HepG2 (cell line): Measurements from ENCODE around the gene NRG2. TPM values are rescaled to one million over a fixed set of nuclear protein-coding genes. Genes with fewer than 3 reads are reported as not detected.

Source experiments
- ATAC-seq: fragments of 200-7000 bp; cut with Tn5 transposase; 3 replicates; pipeline ENCODE4 v1.9.1; 2020; ENCODE audit warnings: mild to moderate bottlenecking, moderate library complexity
- BruUV-seq: library from RNA; stranded (reverse); fragments of 400-500 nt; replicated peaks from 2 replicates; lab custom pipeline; 2021; lab: Mats Ljungman, UMichigan
- CTCF ChIA-PET: fragments of 300-600 bp; formaldehyde crosslinking; extraction: SDS; loops from one replicate; lab custom pipeline; 2021; ENCODE audit warnings: low total read pairs, inconsistent platforms, low intra/inter-chr PET ratio; lab: Yijun Ruan, JAX
- POLR2A ChIA-PET: fragments of 350-600 bp; sonication (Branson Sonifier 250); formaldehyde crosslinking; loops from one replicate; lab custom pipeline; 2020; ENCODE audit warnings: antibody characterized with exemption, inconsistent platforms; lab: Yijun Ruan, JAX
- DNase-seq: peaks from one replicate; pipeline ENCODE4 v3.0.0-alpha.2; 2015; ENCODE audit warnings: low spot score
- FAIRE-seq: peaks from 3 replicates; lab custom pipeline; 2011; peaks lifted over from hg19 to GRCh38; lab: Jason Lieb, UNC
- H2AFZ ChIP-seq: one replicate; pipeline ENCODE4 v1.6.1; 2011; ENCODE audit warnings: low read length, inconsistent platforms
- H3K27ac ChIP-seq: fragments of 300-600 bp; 3 replicates; pipeline ENCODE4 v1.8.0; 2011; ENCODE audit warnings: mixed run types, mild to moderate bottlenecking, mixed read lengths, low read length, inconsistent platforms; ENCODE audit not compliant: insufficient read depth; ENCODE audit errors: extremely low read length
- H3K27me3 ChIP-seq, 2 experiments: fragments of 200-600 bp in 1 of 2; 2 replicates in 1 of 2; 3 replicates in 1 of 2; pipeline versions ENCODE4 v1.6.0 to v1.8.0; 2011; ENCODE audit warnings: low read length in 2 of 2, mild to moderate bottlenecking in 2 of 2, moderate library complexity in 2 of 2, inconsistent platforms in 1 of 2; ENCODE audit not compliant: insufficient read depth in 2 of 2, control insufficient read depth in 1 of 2
- H3K36me3 ChIP-seq, 2 experiments: fragments of 200-600 bp in 1 of 2; replicated peaks in 1 of 2; 2 replicates in 1 of 2; 3 replicates in 1 of 2; pipeline versions ENCODE4 v1.5.1 to v1.8.0; 2011; ENCODE audit warnings: low read length in 2 of 2, inconsistent platforms in 1 of 2; ENCODE audit not compliant: insufficient read depth in 2 of 2, control insufficient read depth in 1 of 2
- H3K4me1 ChIP-seq: 2 replicates; pipeline ENCODE4 v1.5.1; 2012; ENCODE audit warnings: low read length, inconsistent platforms; ENCODE audit not compliant: insufficient read depth
- H3K4me2 ChIP-seq: 2 replicates; pipeline ENCODE4 v1.6.0; 2011; ENCODE audit warnings: low read depth, low read length, inconsistent platforms
- H3K4me3 ChIP-seq, 3 experiments: fragments of 200-600 bp in 1 of 3; sonication (generic), shearing (Covaris generic) in 1 of 3; replicated peaks in 1 of 3; 2 replicates each; pipeline ENCODE4 v1.5.1; 2011 to 2016; ENCODE audit warnings: low read length in 3 of 3, inconsistent platforms in 2 of 3, low read depth in 2 of 3, mild to moderate bottlenecking in 2 of 3, control low read depth in 1 of 3, mixed read lengths in 1 of 3; ENCODE audit not compliant: insufficient read depth in 1 of 3
- H3K79me2 ChIP-seq: one replicate; pipeline ENCODE4 v1.6.1; 2011; ENCODE audit warnings: low read length, inconsistent platforms; ENCODE audit not compliant: insufficient read depth
- H3K9ac ChIP-seq: 2 replicates; pipeline ENCODE4 v1.6.0; 2011; ENCODE audit warnings: mild to moderate bottlenecking, low read depth, low read length, inconsistent platforms; ENCODE audit not compliant: insufficient read depth
- H3K9me3 ChIP-seq: 2 replicates; pipeline ENCODE4 v1.5.1; 2012; ENCODE audit warnings: mild to moderate bottlenecking, low read length
- H4K20me1 ChIP-seq: 2 replicates; pipeline ENCODE4 v1.6.0; 2011; ENCODE audit warnings: inconsistent platforms, mild to moderate bottlenecking, low read length, moderate library complexity; ENCODE audit not compliant: insufficient read depth
- ATF7 ChIP-seq, 2 experiments: fragments of 450-650 bp in 1 of 2; sonication (generic) in 1 of 2; formaldehyde crosslinking in 1 of 2; IDR thresholded peaks; 2 replicates each; pipeline versions ENCODE4 v1.4.0 to v1.6.1; 2016 to 2020; ENCODE audit warnings: antibody characterized with exemption in 1 of 2, mild to moderate bottlenecking in 1 of 2, missing genetic modification reagents in 1 of 2
- BCL6 ChIP-seq: IDR thresholded peaks from 2 replicates; pipeline ENCODE4 v1.6.1; 2016; ENCODE audit warnings: missing genetic modification reagents, missing compliant biosample characterization
- CEBPZ ChIP-seq: IDR thresholded peaks from 2 replicates; pipeline ENCODE4 v1.6.1; 2012; ENCODE audit warnings: low read length, improper control_type of control experiment
- NR1H2 ChIP-seq: sonication (generic); formaldehyde crosslinking; IDR thresholded peaks from 2 replicates; pipeline ENCODE4 v1.8.1; 2022; ENCODE audit warnings: low read depth, missing genetic modification reagents, borderline replicate concordance
- RERE ChIP-seq: IDR thresholded peaks from 2 replicates; pipeline ENCODE4 v1.6.1; 2016; ENCODE audit warnings: low read depth, missing genetic modification reagents, missing compliant biosample characterization
- ZNF414 ChIP-seq: sonication (generic); formaldehyde crosslinking; IDR thresholded peaks from 2 replicates; pipeline ENCODE4 v1.5.0; 2020; ENCODE audit warnings: missing genetic modification reagents
- ZNF570 ChIP-seq: sonication (generic); formaldehyde crosslinking; IDR thresholded peaks from 2 replicates; pipeline ENCODE4 v1.4.0; 2020; ENCODE audit warnings: mild to moderate bottlenecking, missing genetic modification reagents, borderline replicate concordance
- ZNF577 ChIP-seq: sonication (generic); formaldehyde crosslinking; IDR thresholded peaks from 2 replicates; pipeline ENCODE4 v1.4.0; 2020; ENCODE audit warnings: mild to moderate bottlenecking, low read depth, missing genetic modification reagents, borderline replicate concordance
- in situ Hi-C: cut with HindIII; loops from 2 replicates; pipeline ENCODE4 v1.10.0; 2017; ENCODE audit warnings: low pct_unique_long_range_greater_than_20kb; ENCODE audit not compliant: extremely low pct_ligation_motif_present
- intact Hi-C: fragments of 100-400 bp; cut with micrococcal nuclease; formaldehyde crosslinking; loops from one replicate; pipeline ENCODE4 v1.10.0; 2022; ENCODE audit not compliant: unreplicated experiment
- polyA plus RNA-seq, 8 experiments: library from polyadenylated mRNA; depleted of rRNA in 3 of 8; stranded (reverse) in 7 of 8; unstranded in 1 of 8; fragments of >200 nt; fragmentation: Illumina TruSeq in 4 of 8; extraction: Trizol in 4 of 8; gene quantifications; 2 replicates each; pipeline versions ENCODE4 v1.2.1 to v1.2.3, GENCODE V29; 2011 to 2016; ENCODE audit warnings: low read depth in 4 of 8, missing spikeins in 1 of 8, mixed read lengths in 1 of 8; ENCODE audit not compliant: insufficient read depth in 1 of 8
- total RNA-seq, 5 experiments: library from RNA; depleted of rRNA; stranded (reverse); fragments of >200 nt; fragmentation: Illumina TruSeq; extraction: Trizol; gene quantifications; 2 replicates each; pipeline ENCODE4 v1.2.3, GENCODE V29; 2016; ENCODE audit warnings: low read depth in 1 of 5
- TF ChIP-seq, protein P1 (sequence below): sonication (generic); formaldehyde crosslinking; IDR thresholded peaks from 2 replicates; pipeline ENCODE4 v1.4.0; 2020; ENCODE audit warnings: mild to moderate bottlenecking, missing genetic modification reagents

Gene NRG2
- total and polyA plus RNA-seq, 2 of the 13 experiments (the other 11 are each of a cell fraction or from before 2014, with no cell fraction given): not detected

- in situ Hi-C loops (no loop called here), intact Hi-C loops (no loop called here)
- ChIA-PET CTCF (no interaction called here), POLR2A (no interaction called here)
- H3K27me3 ChIP-seq: peaks cover 2 to 52% of the 10 kb centered on the region in 2 experiments; a peak in 4 of 5 replicates
- H3K4me1 ChIP-seq: no peaks in the 10 kb centered on the region
- no peaks in the 10 kb centered on the region for H3K9me3 ChIP-seq
- no peak overlapping the region for H3K27ac ChIP-seq
- no peaks in the 10 kb centered on the region for H3K79me2 ChIP-seq
- BruUV-seq: no TSS peak
- H3K9ac ChIP-seq: no peak overlapping the region
- DNase-seq (no peak), FAIRE-seq (no peak), ATAC-seq (no peak)
- H3K4me3 ChIP-seq: no peak overlapping the region
- H4K20me1 ChIP-seq: no peaks in the 10 kb centered on the region
- H3K4me2 ChIP-seq: no peak overlapping the region
- no peaks in the 10 kb centered on the region for H3K36me3 ChIP-seq
- no peak for TF ChIP-seq ZNF414
- TF ChIP-seq, protein P1, sequence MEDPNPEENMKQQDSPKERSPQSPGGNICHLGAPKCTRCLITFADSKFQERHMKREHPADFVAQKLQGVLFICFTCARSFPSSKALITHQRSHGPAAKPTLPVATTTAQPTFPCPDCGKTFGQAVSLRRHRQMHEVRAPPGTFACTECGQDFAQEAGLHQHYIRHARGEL (CRISPR knock-in tag): no peak
- TF ChIP-seq RERE: no peak
- TF ChIP-seq BCL6 (CRISPR knock-in tag): no peak
- no peak for TF ChIP-seq NR1H2
- TF ChIP-seq ZNF570 (CRISPR knock-in tag): no peak
- TF ChIP-seq ATF7 (IDR thresholded peaks at IDR 0.05): no peak
- no peak for TF ChIP-seq ATF7 (CRISPR knock-in tag; IDR thresholded peaks at IDR 0.05)
- no peak for TF ChIP-seq CEBPZ
- no peak for TF ChIP-seq ZNF577 (CRISPR knock-in tag)
- H2AFZ ChIP-seq: no peak overlapping the region
Observed at GRCh38 chr5:139982975-139983240, 60.2 kb downstream of the NRG2 start.
